Gastroesophageal sphincter (tissue), 3 donors: ENCODE measurements around the gene BPIFA3.

ENCODE experiments used
- CTCF ChIP-seq, 4 experiments: fragments of 200-600 bp in 2 of 4; fragments of 450-650 bp in 2 of 4; sonication (generic) in 1 of 4; IDR thresholded peaks; one replicate each; pipeline ENCODE4 v1.5.1; 2017 to 2019; ENCODE audit warnings: antibody characterized with exemption in 4 of 4, mild to moderate bottlenecking in 2 of 4, moderate library complexity in 2 of 4
- EP300 ChIP-seq: sonication (generic); formaldehyde crosslinking; IDR thresholded peaks from one replicate; pipeline ENCODE4 v1.6.1; 2017; ENCODE audit warnings: antibody characterized with exemption, mild to moderate bottlenecking
- POLR2A ChIP-seq, 2 donors: fragments of 450-650 bp; IDR thresholded peaks; one replicate each; pipeline ENCODE4 v1.6.1; 2017; ENCODE audit warnings: antibody characterized with exemption in 2 of 2, mild to moderate bottlenecking in 2 of 2, moderate library complexity in 1 of 2
- POLR2AphosphoS5 ChIP-seq: sonication (generic); formaldehyde crosslinking; IDR thresholded peaks from one replicate; pipeline ENCODE4 v1.6.1; 2017; ENCODE audit warnings: antibody characterized with exemption

GRCh38 chr20:33255005-33255404 lies 37.9 kb downstream of the BPIFA3 start:
- TF ChIP-seq POLR2AphosphoS5 = no peak
- no peak for TF ChIP-seq EP300
- TF ChIP-seq CTCF (IDR thresholded peaks at IDR 0.05) = no peak
- TF ChIP-seq POLR2A (IDR thresholded peaks at IDR 0.05) = no peak
